ENCODE data around the gene MAP3K15.
"Not testable (repeated sequence)": the region's sequence is repeated elsewhere in the genome, so short reads cannot be mapped to it uniquely, and the experiment has no call there.

MAP3K15 gene

GRCh38 chrX:19517965-19518364 lies 2.7 kb upstream of the MAP3K15 start:
- DNase-seq = no peak

- no peak for DNase-seq
Observed at GRCh38 chrX:19515615-19516105, 352 bp upstream of the MAP3K15 start.

- DNase-seq = no peak
Observed at GRCh38 chrX:19513383-19513782, 1.9 kb downstream of the MAP3K15 start.

- no peak for DNase-seq
Observed at GRCh38 chrX:19512961-19513360, 2.3 kb downstream of the MAP3K15 start.

- DNase-seq = no peak
Observed at GRCh38 chrX:19512359-19512758, 2.9 kb downstream of the MAP3K15 start.

GRCh38 chrX:19511796-19512195 lies 3.5 kb downstream of the MAP3K15 start:
- DNase-seq = not testable (repeated sequence)

- DNase-seq = no peak
Observed at GRCh38 chrX:19496711-19497110, 18.6 kb downstream of the MAP3K15 start.

GRCh38 chrX:19487520-19488200 lies 27.6 kb downstream of the MAP3K15 start:
- DNase-seq = no peak

GRCh38 chrX:19479458-19479857 lies 35.9 kb downstream of the MAP3K15 start:
- no peak for DNase-seq

- DNase-seq = not testable (repeated sequence)
Observed at GRCh38 chrX:19468383-19468782, 46.9 kb downstream of the MAP3K15 start.

- no peak for DNase-seq
Observed at GRCh38 chrX:19462879-19463278, 52.4 kb downstream of the MAP3K15 start.

- no peak for DNase-seq
Observed at GRCh38 chrX:19462231-19462630, 53.1 kb downstream of the MAP3K15 start.

GRCh38 chrX:19457662-19458061 lies 57.6 kb downstream of the MAP3K15 start:
- DNase-seq = no peak

- no peak for DNase-seq
Observed at GRCh38 chrX:19448077-19448476, 67.2 kb downstream of the MAP3K15 start.

GRCh38 chrX:19446397-19446796 lies 68.9 kb downstream of the MAP3K15 start:
- no peak for DNase-seq

GRCh38 chrX:19445772-19446171 lies 69.5 kb downstream of the MAP3K15 start:
- DNase-seq = not testable (repeated sequence)

GRCh38 chrX:19443869-19444526 lies 71.3 kb downstream of the MAP3K15 start:
- DNase-seq = no peak

GRCh38 chrX:19440713-19441112 lies 74.6 kb downstream of the MAP3K15 start:
- DNase-seq = no peak

- not testable (repeated sequence) for DNase-seq
Observed at GRCh38 chrX:19422661-19423060, 92.6 kb downstream of the MAP3K15 start.

GRCh38 chrX:19410259-19410658 lies 105.0 kb downstream of the MAP3K15 start:
- no peak for DNase-seq

GRCh38 chrX:19403696-19404095 lies 111.6 kb downstream of the MAP3K15 start:
- no peak for DNase-seq

GRCh38 chrX:19392703-19393102 lies 122.6 kb downstream of the MAP3K15 start:
- DNase-seq = no peak

GRCh38 chrX:19392078-19392477 lies 123.2 kb downstream of the MAP3K15 start:
- no peak for DNase-seq

GRCh38 chrX:19389227-19389845 lies 126.0 kb downstream of the MAP3K15 start:
- DNase-seq = no peak

Data from CD4-positive, alpha-beta T cell treated with Interleukin-4 for 1 hour (primary cell).